Gastroesophageal sphincter (tissue), 3 donors: Measurements from ENCODE around the gene PSTPIP1.

Experiments
- CTCF ChIP-seq, 4 experiments: fragments of 200-600 bp in 2 of 4; fragments of 450-650 bp in 2 of 4; sonication (generic) in 1 of 4; IDR thresholded peaks; one replicate each; pipeline ENCODE4 v1.5.1; 2017 to 2019; ENCODE audit warnings: antibody characterized with exemption in 4 of 4, mild to moderate bottlenecking in 2 of 4, moderate library complexity in 2 of 4
- EP300 ChIP-seq: sonication (generic); formaldehyde crosslinking; IDR thresholded peaks from one replicate; pipeline ENCODE4 v1.6.1; 2017; ENCODE audit warnings: antibody characterized with exemption, mild to moderate bottlenecking
- POLR2A ChIP-seq, 2 donors: fragments of 450-650 bp; IDR thresholded peaks; one replicate each; pipeline ENCODE4 v1.6.1; 2017; ENCODE audit warnings: antibody characterized with exemption in 2 of 2, mild to moderate bottlenecking in 2 of 2, moderate library complexity in 1 of 2
- POLR2AphosphoS5 ChIP-seq: sonication (generic); formaldehyde crosslinking; IDR thresholded peaks from one replicate; pipeline ENCODE4 v1.6.1; 2017; ENCODE audit warnings: antibody characterized with exemption

DNA sequence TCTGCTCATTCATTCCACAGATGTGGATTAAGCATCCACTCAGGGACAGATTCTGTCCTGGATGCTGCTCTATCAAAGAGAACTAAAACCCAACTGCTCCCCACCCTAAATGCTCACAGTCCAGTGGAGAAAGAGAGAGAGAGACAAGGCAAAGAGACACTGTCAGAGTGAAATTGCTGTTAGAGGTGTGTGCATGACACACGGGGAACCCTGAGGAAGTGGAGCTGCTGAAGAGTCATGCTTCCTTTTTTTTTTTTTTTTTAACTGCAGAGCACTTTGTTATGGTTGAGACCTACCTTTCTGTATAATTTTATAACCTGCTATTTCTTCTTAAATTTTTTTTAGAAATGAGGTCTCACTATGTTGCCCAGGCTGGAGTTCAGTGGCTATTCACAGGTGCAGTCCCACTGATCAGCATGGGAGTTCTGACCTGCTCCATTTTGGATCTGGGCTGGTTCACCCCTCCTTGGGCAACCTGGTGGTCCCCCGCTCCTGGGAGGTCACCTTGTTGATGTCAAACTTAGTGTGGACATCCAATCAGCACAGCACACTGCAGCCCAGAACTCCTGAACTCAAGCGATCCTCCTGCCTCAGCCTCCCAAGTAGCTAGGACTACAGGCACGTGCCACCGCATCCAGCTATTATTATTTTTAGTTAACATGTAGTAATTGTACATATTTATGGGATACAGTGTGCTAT is 18.2 kb upstream of the PSTPIP1 start:
- TF ChIP-seq CTCF (IDR thresholded peaks at IDR 0.05) (no peak), POLR2AphosphoS5 (no peak), POLR2A (IDR thresholded peaks at IDR 0.05) (no peak), EP300 (no peak)
